HG02759 (cell line): ENCODE data around the gene TSPAN32.
"Not testable (repeated sequence)": the region's sequence is repeated elsewhere in the genome, so short reads cannot be mapped to it uniquely, and the experiment has no call there.

Experiments
- ATAC-seq: cut with Tn5 transposase; IDR thresholded peaks from one replicate; pipeline ENCODE4 v1.9.1; 2021; ENCODE audit warnings: mild to moderate bottlenecking, moderate library complexity; ENCODE audit not compliant: unreplicated experiment

The TSPAN32 gene

GRCh38 chr11:2362414-2362813 is 60.6 kb downstream of the TSPAN32 start:
- no peak for ATAC-seq

- ATAC-seq: no peak
These were observed 61.3 kb downstream of the TSPAN32 start for GRCh38 chr11:2363130-2363529.

DNA sequence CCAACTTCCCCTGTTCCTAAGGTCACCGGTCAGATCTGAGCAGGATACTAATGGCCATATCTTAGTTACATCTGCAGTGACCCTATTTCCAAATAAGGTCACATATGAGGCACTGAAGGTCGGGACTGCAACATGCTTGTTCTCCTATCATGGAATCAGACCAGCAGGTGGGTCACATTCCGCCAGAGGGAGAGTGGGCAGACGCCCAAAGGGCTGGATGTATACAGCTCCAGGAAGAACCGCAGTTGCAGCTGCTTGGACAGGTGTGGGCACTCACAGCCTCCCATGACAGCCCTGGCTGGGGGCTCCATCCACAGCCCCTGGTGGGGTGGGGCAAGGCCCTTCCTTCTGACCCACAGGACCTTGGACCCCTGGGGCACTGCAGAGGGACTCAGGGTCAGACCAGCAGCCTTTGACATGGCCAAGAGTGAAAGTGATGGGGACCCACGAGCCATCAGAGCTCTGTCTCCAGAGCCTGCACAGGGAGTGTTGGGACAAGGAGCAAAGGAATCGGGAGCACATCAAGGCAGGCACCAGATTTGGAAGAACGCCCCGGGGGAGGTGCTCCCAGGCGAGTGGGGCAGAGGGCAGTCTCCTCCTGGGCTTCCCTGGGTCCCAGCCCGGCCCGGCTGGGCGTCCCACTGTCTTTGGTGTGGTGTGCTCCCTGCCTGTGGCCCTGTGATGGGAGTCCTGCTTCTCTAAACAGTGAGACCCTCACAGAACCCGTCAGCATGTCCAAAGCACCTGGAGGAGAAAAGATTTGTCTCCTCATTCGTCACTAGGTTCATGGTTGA is 62.0 kb downstream of the TSPAN32 start:
- ATAC-seq: no peak

- ATAC-seq: not testable (repeated sequence)
These were observed 62.6 kb downstream of the TSPAN32 start for GRCh38 chr11:2364386-2364785.

DNA sequence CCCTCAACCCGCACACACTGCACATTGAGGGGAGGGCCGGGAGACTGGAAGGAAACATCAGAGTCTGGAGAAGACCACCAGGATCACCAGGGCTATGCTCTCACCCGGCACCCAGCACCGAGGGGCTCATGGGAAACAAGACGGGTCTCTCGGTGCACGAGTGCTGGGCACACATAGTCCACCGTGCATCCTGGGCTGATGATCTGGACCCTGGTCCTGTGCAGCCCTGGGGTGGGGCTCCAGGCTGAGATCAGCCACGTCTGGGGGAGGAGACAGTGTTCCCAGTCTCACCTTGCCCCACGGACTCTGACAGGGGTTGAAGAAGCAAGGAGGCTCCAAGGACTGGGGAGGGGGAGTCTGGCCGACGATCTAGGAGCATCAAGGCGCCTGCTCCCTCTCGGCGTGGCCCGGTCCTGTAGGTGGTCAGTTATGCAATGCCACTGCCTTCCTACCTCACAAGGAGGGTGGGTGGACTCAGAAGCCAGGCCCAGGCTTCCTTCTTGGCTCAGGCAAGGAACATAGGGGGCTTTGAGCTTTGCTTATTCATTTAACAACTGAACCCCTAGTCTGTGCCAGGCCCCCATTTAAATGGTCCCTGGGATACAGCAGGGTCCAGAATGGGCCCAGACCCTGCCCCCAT is 63.9 kb downstream of the TSPAN32 start:
- no peak for ATAC-seq

GRCh38 chr11:2366276-2366675 is 64.5 kb downstream of the TSPAN32 start:
- no peak for ATAC-seq

DNA sequence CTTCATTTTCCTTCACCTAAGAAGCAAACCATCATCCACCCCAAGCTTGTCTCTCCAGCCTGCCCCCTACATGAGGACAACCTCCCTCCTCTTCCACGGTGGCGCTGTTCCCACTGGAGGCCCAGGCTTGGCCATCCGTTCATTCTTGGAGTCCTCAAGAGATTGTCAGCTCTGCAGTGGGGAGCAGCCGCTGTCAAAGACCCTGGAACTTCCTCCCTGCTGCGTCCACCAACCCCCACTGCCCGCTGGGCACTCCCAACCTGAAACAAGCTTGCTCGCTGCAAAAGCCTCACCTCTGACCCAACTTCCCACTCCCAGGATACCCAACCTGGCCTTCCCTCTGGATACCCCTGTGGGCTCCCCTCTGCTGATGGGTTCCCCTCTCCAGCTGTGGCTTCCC is 64.9 kb downstream of the TSPAN32 start:
- ATAC-seq: no peak

DNA sequence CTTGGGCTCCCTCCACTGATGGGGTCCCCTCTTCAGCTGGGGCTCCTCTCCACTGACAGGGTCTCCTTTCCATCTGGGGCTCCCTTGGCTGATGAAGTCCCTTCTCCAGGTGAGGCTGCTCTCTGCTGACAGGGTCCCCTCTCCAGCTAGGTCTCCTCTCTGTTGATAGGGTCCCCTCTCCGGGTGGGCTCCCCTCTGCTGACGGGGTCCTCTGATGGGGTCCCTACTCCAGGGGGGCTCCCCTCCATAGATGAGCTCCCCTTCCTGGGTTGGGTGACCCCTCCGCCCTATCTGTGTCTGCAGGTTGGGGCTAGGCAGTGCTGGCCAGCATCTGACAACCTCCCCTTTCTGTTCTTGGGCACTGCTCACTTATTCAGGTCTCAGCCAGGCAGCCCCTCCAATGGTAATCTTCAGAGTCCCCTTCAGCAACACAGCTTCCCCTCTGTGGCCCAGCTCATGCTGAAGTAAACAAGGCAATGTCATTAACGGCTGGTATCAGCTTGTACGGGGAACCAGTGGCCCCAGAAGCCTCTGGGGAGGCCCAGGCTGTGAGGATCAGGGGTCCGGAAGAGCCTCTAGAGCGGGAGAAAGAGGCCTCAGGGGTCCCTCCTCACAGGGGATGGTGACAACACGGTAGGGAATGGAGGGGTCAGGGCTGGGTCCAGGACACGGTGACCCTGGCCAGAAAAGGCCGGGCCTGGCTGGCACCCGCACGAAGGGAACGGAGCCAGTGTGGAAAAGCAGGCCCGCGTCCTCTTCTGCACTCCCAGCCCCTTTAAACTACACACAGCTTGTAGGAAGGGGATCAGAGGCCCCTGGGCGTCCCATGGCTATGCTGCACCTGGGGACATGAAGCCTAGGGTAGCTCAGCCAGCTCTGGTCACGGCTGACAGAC is 65.7 kb downstream of the TSPAN32 start:
- ATAC-seq: no peak
